CMK (cell line): ENCODE results near the gene DOC2A.

Source experiments
- DNase-seq: peaks from one replicate; pipeline ENCODE4 v3.0.0-alpha.2; 2010; ENCODE audit warnings: low read depth

The DOC2A gene

GRCh38 chr16:30005341-30006094, 5.3 kb downstream of the DOC2A start:
- DNase-seq = no peak

DNA sequence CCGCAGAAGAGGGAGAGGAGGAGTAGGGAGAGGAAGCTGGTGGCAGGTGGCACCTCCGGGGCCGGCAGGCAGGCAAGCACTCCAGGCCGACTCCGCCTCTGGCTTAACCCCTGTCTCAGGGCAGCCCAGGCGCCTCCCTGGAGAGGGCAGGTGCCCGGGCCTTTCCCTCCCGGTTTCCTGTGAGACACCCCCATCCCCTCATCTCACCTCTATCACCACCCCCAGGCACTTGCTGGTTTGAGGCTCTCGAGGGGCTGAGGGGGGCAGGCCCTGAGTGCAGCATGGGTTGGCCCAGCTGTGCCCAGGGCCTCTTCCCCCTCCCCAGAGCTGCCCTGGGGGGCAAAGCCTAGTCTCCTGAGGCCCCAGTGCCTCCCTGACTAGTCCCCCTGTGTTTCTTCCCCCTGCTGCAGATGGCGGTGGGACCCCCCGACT, 6.0 kb downstream of the DOC2A start:
- no peak for DNase-seq

- no peak for DNase-seq
Observed at GRCh38 chr16:30004424-30004776, 6.4 kb downstream of the DOC2A start.

DNA sequence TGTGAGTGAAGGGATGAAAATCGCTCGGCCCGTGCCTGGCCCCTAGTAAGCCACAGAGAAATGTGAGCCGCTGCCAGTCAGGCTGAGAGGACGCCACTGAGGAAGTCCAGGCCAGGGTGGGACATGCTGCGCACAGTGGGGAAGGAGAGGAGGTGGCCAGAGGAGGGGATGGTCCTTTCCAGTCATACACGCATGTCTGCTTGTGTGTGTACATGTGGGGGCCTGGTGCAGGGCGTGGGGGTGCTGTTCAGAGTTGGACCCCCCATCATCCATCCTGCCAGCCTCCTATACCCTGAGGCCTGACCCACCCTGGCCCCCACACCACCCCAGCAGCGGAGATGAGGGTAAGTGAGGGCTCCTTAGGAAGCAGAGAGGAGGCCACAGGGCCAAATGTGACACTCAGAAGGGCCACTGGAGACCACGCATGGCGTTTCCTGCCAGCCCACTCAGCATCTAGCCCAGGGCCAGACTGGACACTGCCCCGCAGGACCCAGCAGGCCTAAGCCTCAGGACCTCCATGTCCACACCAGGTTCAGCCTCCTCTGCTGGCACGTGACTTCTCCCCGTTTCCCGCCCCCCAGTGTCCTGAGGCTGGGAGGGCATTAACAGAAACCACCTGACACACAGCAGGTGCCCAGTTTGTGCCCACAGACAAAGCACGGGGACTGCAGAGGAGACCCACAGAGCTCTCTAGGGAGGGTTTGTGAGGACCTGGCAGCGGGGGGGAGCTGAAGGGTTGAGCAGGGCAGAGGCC, 7.0 kb downstream of the DOC2A start:
- DNase-seq = no peak

- no peak for DNase-seq
Observed at GRCh38 chr16:30002614-30003346, 8.0 kb downstream of the DOC2A start.

- no peak for DNase-seq
Observed at GRCh38 chr16:30000735-30001631, 9.8 kb downstream of the DOC2A start.

DNA sequence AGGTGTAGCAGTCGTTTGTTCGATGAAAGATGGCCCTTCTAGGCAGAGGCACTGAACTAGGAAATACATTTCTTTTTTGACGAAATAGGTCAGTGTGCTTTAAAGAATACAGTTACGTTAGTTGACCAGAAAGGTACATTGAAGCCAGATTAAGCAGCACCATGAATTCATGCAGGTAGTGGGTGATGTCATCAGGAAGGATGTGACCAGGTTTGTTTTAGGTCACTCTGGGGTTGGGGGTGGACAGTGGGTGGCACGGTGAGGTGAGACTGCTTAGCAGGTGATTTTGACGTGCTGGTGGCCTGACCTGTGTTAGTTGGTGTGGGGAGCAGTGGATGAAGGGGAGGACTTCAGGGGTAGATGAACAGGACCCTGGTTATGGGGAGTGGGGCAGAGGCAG, 11.2 kb downstream of the DOC2A start:
- no peak for DNase-seq

GRCh38 chr16:29996766-29997250, 14.0 kb downstream of the DOC2A start:
- no peak for DNase-seq

DNA sequence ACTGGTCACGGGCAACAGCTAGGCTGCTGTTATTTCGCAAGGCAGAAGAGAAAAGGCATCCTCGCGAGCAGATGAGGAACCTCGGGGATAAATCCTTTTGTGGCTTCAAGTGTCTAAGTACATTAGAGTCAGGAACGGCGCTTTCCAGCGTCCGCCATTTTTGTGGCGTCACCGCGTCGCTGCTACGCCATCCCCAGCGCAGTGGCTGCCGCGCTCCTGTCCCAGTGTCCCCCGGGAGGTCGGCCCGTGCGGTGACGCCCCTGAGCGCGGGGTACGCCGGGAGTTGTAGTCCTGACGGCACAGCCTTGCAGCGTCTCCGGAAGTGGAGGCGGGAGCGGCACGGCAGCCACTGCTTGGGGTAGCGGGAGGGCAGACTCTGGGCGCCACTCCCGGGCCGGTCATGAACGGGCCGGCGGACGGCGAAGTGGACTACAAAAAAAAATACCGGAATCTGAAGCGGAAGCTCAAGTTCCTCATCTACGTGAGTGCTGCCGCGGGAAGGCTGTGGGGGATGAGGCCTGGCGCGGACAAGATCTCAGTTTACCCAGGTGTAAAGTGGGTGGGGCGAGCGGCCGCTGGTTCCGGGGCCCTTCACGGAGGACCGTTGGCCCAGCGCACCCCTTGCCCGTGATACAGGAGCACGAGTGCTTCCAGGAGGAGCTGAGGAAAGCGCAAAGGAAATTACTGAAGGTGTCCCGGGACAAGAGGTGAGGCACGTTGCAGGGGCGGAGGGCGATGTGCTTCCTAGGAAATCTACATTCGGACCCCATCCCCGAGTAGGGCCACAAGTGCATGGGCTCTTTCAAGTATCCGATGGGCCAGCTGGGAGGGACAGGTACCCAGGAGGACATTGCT, 14.7 kb downstream of the DOC2A start, which contains the start of gene INO80E:
TSS of gene INO80E (plus strand) at position 331 of the 855 bp plus-strand sequence. CDS start at position 401, 70 bp downstream.
- peak; percentile 90 for DNase-seq

- DNase-seq = no peak
Observed at GRCh38 chr16:29995324-29995910, 15.4 kb downstream of the DOC2A start, which contains the start of gene HIRIP3. HIRIP3 (minus strand) TSS chr16:29995617; CDS start chr16:29995605, 12 bp downstream.

- no peak for DNase-seq
Observed at GRCh38 chr16:29994600-29995323, 16.1 kb downstream of the DOC2A start.

DNA sequence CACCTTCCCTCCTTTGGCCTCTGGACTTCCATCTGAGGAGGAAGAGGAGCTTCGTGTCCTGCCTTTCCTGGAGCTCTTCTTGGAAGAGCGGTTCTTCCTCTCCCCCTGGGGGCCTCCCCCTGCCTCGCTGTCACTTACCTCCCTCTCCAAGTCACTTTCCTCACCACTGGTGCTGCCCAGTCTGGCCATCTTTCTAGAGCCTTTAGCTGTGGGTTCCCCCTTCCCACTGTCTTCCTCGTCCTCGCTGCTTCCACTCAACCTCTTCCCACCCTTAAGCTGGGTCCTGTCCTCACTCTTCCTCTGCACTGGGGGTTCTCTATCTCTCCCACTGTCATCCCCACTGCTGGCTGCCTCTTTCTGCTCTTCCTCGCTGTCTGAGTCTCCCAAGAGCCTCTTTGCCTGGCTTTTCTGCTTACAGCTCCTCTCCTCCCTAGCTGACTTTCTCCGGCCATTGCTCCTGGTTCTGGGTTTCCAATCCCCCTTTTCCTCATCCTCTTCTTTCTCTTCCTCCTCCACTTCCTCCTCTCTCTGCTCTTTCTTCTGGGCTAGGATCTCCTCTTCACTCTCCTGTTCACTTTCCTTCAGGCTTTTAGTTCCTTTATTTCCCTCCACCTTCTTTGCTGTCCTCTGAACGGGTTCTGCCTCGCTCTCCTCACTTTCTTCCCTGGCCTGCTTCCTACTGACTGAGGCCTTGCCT, 16.8 kb downstream of the DOC2A start:
- no peak for DNase-seq

- no peak for DNase-seq
Observed at GRCh38 chr16:29993191-29993902, 17.5 kb downstream of the DOC2A start.

- no peak for DNase-seq
Observed at GRCh38 chr16:29992344-29992967, 18.4 kb downstream of the DOC2A start.

- DNase-seq = no peak
Observed at GRCh38 chr16:29991571-29991904, 19.3 kb downstream of the DOC2A start.

GRCh38 chr16:29990883-29991570, 19.8 kb downstream of the DOC2A start:
- no peak for DNase-seq

GRCh38 chr16:29990034-29990433, 20.8 kb downstream of the DOC2A start:
- DNase-seq = no peak
